Left ventricle myocardium superior (tissue), 1 donor: Measurements from ENCODE around the gene MOK. TPM values are rescaled to one million over a fixed set of nuclear protein-coding genes. Genes with fewer than 3 reads are reported as not detected.

Experiments
- ATAC-seq: fragments of 200-7000 bp; cut with Tn5 transposase; one replicate; pipeline ENCODE4 v1.9.1; 2020; ENCODE audit warnings: mild to moderate bottlenecking, moderate library complexity
- DNase-seq: peaks from one replicate; pipeline ENCODE4 v3.0.0-alpha.2; 2020
- intact Hi-C: fragments of 100-400 bp; cut with micrococcal nuclease; formaldehyde crosslinking; loops from one replicate; pipeline ENCODE4 v1.11.0; 2022
- total RNA-seq: library from RNA; stranded (reverse); fragmentation: NEBNext Ultra II Directional; extraction: Animal tissue kit (Norgen Biotek cat#: 25700); gene quantifications from one replicate; pipeline ENCODE4 v1.2.1, GENCODE V29; 2021
- donor health status: DM: no; HTN: yes; CAD: no; lungs with severe emphysema.

The MOK gene
- total RNA-seq, 1 donor from 2014 or later: 10.9 TPM

DNA sequence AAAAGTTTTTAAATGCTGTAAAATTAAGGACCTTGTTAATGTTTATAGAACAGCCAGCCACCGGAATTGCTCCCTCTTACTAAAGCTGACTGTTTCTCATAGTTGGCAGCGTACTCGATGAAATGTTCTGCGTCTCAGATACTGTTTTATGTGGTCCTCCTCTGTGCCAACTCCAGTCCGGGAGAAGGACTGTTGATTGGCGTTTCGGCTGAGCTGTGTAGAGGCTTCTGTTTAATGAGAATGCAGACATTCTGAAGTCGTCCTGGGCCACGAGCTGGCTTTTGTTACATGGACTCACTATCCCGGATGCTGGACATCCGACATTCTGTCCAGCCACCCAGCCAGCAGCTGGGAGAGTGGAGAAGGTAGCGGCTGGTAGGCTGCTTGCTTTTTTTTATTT lies 89.9 kb downstream of the MOK start:
- intact Hi-C loops: no loop called here
- peak; percentile 78 for ATAC-seq
- DNase-seq: peak; percentile 45

DNA sequence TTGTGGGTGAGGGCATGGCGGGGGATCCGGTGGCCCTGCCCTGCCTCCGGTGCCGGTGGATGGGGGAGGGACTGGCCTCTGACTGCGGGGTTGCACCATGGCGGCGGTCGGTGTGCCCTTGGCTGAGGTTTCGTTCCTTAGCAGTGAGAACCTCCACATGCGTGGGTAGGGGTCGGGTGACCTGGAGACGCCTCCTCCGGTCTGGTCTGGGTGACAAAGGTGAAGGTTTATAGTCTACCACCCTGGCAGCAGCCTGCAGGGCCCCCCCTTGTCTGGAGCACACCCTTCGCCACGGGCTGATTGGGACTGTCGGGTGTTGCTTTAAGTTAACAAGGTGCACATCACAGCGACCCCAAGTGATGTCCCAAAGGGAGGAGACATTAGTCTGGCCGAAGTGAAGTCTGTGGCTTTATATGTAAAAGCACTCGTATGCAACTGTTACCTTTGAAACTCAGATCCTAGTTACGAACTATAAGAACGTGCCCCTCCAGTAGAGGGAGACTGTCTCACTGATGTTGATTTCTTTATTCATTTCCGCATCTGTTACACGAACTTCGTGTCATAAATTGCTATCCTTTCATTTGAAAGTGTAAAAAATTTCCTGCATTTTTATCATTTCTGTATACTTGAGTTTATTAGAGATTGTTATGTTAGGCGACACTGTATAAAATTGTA lies 90.8 kb downstream of the MOK start:
- ATAC-seq (no peak), DNase-seq (no peak)
- intact Hi-C loops: no loop called here

DNA sequence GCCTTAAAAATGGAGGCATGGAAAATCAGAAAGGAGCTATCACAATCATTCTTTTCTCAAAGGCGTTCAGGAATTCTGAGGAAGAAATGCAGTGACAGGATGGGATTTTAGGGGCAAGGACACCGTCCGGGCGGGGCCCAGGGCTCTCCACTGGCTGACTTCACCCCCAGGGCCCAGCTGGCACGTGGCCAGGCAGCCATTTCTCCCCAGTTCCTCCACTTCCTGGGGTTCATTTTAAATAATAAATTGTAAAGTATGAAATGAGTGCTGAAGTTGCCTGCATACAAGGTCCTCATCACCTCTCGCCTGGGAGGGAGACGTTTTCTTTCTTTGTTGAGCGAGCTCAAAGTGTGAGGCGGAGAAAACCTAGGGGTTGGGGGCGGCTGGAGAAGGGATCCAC lies 91.5 kb downstream of the MOK start:
- no peak for ATAC-seq
- DNase-seq: no peak
- intact Hi-C loops: no loop called here

DNA sequence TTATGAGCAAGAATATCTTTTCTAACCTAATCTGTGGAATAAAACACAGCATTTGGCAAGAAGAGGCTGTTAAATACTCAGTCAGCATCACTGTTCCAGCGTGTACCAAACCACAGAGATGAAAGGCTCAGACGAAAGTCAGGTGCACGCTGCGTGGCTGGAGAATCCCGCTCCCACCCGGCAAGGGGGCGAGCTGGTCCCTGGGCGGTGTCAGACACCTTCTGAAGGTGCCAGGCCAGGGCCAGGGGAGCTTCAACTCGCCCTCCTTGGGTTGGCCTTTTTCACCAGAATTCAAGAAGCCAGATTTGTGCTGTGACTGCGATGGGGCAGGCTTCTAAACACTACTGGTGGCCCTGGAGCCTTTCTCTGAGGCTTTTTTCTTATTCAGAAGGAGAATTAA lies 92.1 kb downstream of the MOK start:
- ATAC-seq (no peak), DNase-seq (no peak)
- intact Hi-C loops: no loop called here

DNA sequence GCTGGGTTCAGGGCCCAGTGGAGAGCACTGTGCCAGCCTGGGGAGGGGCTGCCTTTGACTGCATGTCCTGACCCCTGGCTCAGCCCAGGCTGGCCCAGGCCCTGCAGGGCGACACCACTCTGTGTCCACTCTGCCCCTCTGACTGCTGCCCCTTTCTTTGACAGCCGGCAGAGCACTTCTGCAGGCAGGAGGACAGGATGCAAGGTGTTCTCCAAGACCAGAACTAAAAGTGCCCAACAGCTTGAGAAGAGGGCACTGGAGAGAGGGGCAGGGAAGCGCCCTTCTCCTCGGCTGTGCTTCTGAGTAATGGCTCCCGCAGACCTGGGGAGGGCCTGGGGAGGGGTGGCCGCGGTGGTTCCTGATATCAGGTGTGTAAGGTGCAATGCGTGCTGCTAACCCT lies 92.6 kb downstream of the MOK start:
- intact Hi-C loops: no loop called here
- DNase-seq: no peak
- no peak for ATAC-seq

DNA sequence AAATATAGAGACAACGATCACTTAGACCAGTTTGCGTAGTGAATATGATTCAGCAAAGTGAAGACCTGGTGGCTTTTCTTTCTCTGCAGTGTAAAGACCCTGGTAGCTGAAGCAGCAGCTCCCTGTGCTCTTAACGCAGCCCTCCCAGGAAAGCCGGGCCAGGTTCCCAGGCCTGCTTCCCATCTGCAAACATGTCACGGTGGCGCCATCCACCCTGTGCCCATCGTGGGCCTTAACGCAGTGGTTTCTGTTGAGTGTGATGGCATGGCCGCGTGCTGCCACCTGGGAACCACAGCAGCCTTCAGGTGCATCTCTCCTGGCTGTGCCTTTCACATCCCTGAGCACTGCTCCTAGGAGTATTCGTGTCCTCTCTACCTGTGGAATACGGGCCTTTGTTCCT lies 93.7 kb downstream of the MOK start:
- DNase-seq (no peak), ATAC-seq (no peak)
- intact Hi-C loops: no loop called here

DNA sequence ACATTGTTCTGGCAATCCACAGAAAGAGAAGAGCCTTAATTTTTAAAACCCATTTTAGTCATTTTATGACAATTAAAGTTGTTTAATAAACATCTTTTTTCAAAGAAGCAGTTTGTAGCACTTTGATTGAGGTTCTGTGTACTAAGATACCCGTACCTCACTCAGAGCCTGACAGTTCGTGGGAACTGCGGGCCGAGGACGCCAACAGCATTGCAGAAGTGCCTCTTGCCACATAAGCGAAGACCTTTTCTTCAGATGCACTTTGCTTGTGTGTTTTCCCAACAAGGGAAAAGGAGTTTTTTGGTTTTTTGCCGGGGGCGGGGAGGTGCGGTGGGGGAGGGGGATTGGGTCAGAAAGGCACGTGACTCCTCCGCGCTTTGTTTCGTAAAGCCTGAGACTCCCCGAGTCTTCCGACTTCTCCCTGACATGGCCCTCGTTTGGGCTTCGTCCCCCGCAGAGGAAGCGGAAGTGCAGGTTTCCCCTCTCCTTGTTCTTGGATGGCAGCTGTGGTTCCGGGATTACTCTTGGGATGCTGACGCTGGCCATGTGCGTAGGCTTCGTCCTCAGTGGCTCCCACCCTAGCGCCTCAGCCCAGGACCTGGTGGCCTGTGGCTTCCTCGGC lies 94.4 kb downstream of the MOK start:
- DNase-seq: no peak
- ATAC-seq: no peak
- intact Hi-C loops: no loop called here

DNA sequence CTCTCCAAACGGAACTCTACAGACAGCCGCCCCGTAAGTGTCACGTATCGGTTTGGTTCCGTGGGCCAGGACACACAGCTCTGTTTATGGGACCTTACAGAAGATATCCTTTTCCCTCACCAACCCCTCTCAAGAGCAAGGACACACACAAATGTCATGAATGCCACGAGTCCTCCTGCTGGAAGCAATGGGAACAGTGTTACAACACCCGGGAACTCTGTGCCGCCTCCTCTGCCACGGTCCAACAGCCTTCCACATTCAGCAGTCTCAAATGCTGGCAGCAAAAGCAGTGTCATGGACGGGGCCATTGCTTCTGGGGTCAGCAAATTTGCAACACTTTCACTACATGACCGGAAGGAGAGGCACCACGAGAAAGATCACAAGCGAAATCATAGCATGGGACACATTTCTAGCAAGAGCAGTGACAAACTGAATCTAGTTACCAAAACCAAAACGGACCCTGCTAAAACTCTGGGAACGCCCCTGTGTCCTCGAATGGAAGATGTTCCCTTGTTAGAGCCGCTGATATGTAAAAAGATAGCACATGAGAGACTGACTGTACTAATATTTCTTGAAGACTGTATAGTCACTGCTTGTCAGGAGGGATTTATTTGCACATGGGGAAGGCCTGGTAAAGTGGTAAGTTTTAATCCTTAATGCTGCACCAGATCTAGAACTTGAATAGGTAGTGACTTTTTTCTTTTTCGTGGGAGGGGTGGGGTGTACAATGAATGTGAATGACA lies 95.6 kb downstream of the MOK start:
- ATAC-seq (peak; percentile 77), DNase-seq (no peak)
- intact Hi-C loops: loop anchor here (10.0 kb wide), 1 partner anchor 65 kb away; no protein-coding TSS in a partner anchor

DNA sequence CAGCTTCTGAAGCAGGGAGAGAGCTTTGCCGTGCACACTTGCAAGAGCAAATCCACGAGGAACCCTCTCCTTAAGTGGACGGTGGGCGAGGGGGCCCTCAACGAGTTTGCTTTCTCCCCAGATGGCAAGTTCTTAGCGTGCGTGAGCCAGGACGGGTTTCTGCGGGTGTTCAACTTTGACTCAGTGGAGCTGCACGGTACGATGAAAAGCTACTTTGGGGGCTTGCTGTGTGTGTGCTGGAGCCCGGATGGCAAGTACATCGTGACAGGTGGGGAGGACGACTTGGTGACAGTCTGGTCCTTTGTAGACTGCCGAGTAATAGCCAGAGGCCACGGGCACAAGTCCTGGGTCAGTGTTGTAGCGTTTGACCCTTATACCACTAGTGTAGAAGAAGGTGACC lies 96.2 kb downstream of the MOK start:
- intact Hi-C loops: loop anchor here (10.0 kb wide), 1 partner anchor 64 kb away; no protein-coding TSS in a partner anchor
- no peak for ATAC-seq
- DNase-seq: no peak

DNA sequence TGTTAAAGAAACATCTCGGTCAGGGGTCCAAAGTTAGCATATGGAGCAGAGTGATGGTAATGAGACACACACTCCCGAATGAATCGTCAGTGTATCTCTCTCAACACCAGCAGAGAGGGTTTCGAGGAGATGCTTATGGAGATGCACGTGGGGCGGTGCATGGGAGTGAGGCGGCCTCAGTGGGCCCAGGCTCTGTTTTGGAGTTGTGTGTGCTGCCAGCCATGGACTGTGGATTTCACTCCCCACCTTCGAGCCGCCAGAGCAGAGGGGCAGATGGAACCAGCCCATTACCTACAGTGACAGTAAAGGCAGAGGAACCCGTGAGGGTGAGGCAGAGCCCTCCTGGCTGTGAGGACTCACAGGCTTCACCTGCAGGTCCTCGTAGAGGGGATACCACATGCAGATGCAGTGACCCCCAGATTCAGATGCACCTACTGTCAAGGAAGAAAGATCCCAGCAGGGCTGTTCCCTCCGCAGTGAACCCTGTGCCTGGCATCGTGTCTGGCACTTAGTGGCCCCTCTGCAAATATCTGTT lies 97.1 kb downstream of the MOK start:
- intact Hi-C loops: loop anchor here (10.0 kb wide), 1 partner anchor 63 kb away; no protein-coding TSS in a partner anchor
- ATAC-seq (no peak), DNase-seq (no peak)

DNA sequence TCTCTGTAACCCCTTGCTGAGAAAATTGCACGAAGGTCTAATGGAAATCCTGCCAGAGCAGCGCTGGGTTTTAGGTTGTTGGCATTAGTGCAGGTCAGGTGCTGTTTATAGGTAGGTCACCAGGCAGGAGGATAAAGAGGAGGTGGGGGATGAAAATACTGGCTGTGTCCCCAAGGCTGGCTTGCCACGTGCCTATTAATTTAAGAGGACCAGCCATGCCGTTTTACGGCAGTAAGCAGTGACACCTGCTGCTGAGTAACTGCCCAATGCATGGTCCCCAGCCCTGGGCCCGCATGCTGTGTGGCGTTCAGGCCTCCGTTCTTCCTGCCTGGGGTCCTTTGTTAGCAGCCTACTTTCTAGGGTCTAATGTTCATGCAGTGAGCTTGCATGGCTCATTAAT lies 98.0 kb downstream of the MOK start:
- DNase-seq: no peak
- intact Hi-C loops: loop anchor here (10.0 kb wide), 1 partner anchor 62 kb away; no protein-coding TSS in a partner anchor
- peak; percentile 34 for ATAC-seq

DNA sequence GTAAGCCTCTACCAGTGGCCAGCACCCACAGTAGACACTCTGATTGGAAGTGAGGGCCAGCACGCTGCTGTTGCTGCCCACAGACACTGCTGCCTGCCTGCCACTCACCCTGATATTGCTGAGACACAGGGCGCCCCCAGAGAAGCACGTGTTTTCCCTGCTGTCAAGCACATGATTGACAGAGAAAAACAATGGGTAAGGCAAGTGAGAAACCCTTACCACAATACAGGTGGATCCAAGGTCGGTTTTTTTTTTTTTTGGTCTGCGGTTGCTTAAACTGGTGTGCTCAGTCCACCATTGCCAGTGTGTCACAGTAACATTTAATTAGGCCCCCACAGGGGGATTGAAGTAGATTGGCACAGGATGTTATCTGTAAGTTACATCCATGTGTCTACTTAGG lies 99.4 kb downstream of the MOK start:
- intact Hi-C loops: loop anchor here (10.0 kb wide), 1 partner anchor 61 kb away; no protein-coding TSS in a partner anchor
- no peak for DNase-seq
- no peak for ATAC-seq

DNA sequence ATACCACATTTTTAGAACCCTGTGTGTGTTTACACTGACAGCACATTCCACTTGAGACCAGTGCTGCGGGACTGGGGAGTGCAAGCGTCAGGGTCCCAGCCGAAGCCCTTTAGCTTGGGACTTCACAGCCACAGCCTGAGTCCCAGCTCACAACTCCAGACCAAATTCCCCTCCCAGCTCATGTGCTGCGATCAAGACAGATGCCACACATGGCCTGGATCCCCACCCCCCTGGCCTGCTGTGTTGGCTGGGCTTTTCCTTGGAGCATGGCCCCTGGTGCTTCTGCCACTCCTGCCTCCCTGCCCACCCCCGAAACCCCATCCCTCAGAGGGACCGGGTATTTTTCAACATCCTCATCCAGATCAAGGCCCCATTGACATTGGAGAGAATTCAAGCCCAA lies 101.6 kb downstream of the MOK start:
- intact Hi-C loops: loop anchor here (10.0 kb wide), 1 partner anchor 59 kb away; no protein-coding TSS in a partner anchor
- no peak for DNase-seq
- no peak for ATAC-seq

DNA sequence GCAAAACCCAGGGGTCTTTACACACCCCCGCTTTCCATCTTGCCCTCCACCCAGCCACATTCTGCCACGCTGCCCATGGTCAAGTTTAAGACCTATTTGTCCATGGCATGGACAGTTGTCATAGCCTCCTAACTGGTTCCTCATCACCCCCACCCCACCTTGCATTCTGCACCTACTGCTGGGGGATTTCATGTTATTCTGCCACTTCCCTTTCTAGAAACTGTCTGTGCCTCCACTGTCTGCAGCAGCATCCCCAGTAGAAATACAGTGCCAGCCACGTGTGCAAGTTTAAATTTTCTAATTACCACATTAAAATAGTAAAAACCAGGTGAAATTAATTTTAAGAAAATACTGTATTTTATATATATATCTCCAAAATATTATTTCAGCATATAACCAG lies 102.0 kb downstream of the MOK start:
- no peak for ATAC-seq
- intact Hi-C loops: loop anchor here (10.0 kb wide), 1 partner anchor 58 kb away; no protein-coding TSS in a partner anchor
- no peak for DNase-seq

DNA sequence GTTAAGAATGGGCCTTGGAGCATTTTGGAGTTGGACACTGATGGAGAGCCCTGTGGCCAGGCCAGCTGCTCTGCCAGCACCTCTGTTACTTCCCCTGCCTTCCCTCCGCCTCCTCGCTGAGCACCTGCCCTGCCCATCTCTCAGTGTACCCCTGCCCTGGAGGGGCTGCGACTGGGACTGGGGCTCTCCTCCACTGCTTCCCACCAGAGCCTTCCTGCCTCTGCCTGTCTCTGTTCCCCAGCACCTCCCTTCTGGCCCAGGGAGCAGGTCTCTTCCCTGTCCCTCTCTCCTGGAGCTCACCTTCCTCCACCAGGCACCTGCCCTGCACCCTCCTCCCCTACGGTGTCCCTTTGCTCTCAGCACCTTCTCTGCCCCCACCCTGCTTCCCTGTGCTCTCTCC lies 103.2 kb downstream of the MOK start:
- intact Hi-C loops: loop anchor here (10.0 kb wide), 1 partner anchor 57 kb away; no protein-coding TSS in a partner anchor
- DNase-seq: no peak
- ATAC-seq: no peak

DNA sequence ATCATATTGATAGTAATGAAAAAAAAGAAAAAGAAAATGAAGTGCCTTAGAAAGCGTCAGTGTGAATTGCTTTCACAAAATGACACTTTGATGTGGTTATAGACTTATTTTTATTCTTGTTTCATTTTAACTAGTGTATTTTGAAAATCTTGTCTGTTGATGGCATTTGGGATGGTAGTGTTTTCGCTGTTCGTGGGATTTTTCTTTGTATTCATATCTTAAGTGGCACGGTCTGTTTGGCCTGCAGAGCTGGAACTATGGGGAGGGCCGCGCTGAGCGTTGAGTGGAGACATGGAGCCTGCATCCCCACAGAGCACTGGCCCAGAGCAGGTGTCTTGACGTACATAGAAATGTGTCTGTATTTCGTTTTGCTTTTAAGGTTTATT lies 103.6 kb downstream of the MOK start:
- ATAC-seq (no peak), DNase-seq (no peak)
- intact Hi-C loops: loop anchor here (10.0 kb wide), 1 partner anchor 57 kb away; no protein-coding TSS in a partner anchor

DNA sequence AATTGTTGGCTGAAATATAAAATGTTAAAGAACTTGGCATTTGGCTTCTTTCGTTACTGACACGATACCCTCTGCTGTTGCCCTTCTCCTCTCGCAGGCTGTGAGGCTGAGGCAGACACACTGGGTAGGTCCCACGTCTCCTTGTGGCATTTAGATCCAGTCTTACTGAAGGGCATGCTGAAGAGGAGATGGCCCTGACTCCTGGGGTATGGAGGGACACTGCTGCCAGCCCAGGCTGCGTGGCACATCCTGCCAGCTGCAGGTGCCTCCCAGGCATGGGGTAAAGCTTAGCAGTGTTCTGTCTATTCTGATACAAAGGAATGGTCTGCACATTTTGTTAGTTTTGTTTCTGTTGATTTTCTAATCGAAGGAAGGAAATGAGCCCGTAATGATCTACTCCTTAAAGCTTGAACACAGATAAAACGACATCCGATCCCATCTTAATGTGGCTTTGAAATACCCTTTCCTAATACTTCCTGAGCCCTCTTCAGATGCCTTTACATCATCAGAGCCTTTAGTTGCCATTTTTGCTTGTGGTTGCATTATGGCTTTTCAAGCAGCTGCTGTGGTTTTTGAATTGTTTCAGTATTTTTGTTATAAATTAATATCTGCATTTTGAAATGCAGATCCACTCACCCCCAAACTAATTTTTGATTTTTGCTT lies 104.1 kb downstream of the MOK start:
- intact Hi-C loops: loop anchor here (10.0 kb wide), 1 partner anchor 56 kb away; no protein-coding TSS in a partner anchor
- DNase-seq: no peak
- peak; percentile 27 for ATAC-seq

DNA sequence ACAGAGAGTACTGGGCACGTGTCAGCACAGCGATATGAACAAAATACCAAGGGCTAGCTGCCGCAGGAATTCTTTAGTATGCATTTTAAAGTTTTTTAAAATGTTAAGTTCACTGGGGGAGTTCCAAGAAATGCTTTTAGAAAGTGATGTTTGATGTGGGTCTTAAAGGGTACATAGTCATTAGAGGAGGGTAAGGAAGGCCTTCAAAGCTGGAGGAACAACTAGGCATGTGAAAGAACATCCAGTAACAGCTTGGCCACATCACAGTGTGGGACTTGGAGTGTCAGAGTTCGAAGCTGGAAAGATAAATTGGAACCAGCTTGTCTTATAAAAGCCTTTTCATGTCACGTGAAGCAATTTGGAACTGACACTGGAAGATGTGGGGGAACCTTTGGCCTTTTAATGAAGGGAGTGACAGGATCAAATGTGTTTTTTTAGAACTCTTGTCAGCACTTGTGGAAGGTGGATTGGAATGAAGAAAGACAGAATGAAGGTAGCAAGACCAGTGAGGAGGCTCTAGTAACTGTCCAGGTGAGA lies 107.6 kb downstream of the MOK start:
- intact Hi-C loops: no loop called here
- DNase-seq (no peak), ATAC-seq (no peak)

DNA sequence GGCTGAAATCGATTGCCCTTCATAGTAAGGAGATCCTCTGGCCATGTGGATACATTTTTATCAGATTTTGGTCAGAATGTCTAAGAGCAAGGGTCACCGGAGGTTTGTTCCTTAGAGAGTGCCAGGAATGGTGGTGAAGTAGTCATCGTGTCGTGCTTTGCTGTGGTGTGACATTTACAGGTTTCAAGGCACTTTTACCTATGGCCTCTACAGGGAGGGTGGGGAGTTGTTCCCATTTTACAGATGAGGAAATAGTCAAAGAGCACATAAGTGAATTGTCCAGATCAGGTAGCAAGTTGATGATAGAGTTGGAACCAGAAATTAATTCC lies 108.1 kb downstream of the MOK start:
- DNase-seq: no peak
- intact Hi-C loops: no loop called here
- no peak for ATAC-seq
